Nephron progenitor cell (in vitro differentiated cells): Measurements from ENCODE around the gene LRRC4C.

Experiments used
- DNase-seq: peaks from one replicate; pipeline ENCODE4 v3.0.0; 2021
- H3K27ac Mint-ChIP-seq: 2 replicates; pipeline ENCODE4 v1.8.0; 2021; ENCODE audit warnings: mild to moderate bottlenecking, moderate library complexity, mixed read lengths
- H3K27me3 Mint-ChIP-seq: 2 replicates; pipeline ENCODE4 v1.8.0; 2021; ENCODE audit warnings: mild to moderate bottlenecking, low read depth, mixed read lengths; ENCODE audit not compliant: poor library complexity
- H3K36me3 Mint-ChIP-seq: 2 replicates; pipeline ENCODE4 v1.8.0; 2021; ENCODE audit warnings: low read depth, mixed read lengths
- H3K4me1 Mint-ChIP-seq: 2 replicates; pipeline ENCODE4 v1.8.0; 2021; ENCODE audit warnings: mixed read lengths
- H3K4me3 Mint-ChIP-seq: 2 replicates; pipeline ENCODE4 v1.8.0; 2021; ENCODE audit warnings: mild to moderate bottlenecking, moderate library complexity, mixed read lengths
- H3K9me3 Mint-ChIP-seq: 2 replicates; pipeline ENCODE4 v1.8.0; 2021; ENCODE audit warnings: mild to moderate bottlenecking, moderate library complexity, mixed read lengths
- CTCF ChIP-seq: fragments of 200-600 bp; sonication (generic); IDR thresholded peaks from 2 replicates; pipeline ENCODE4 v1.5.0; 2021; ENCODE audit warnings: antibody characterized with exemption

Gene LRRC4C

GRCh38 chr11:40444151-40444550 lies 1015.3 kb downstream of the LRRC4C start:
- Mint-ChIP-seq H3K36me3 (peaks cover 7% of the 10 kb centered on the region), H3K9me3 (peaks cover 44% of the 10 kb centered on the region), H3K27me3 (no peaks in the 10 kb centered on the region), H3K4me1 (no peaks in the 10 kb centered on the region), H3K27ac (no peak overlapping the region), H3K4me3 (no peak overlapping the region)
- no peak for DNase-seq
- no peak for TF ChIP-seq CTCF

GRCh38 chr11:40435344-40435743 lies 1024.1 kb downstream of the LRRC4C start:
- Mint-ChIP-seq H3K27me3 (peaks cover 2% of the 10 kb centered on the region), H3K4me3 (no peak overlapping the region), H3K4me1 (peaks cover 4% of the 10 kb centered on the region), H3K9me3 (no peaks in the 10 kb centered on the region), H3K27ac (no peak overlapping the region), H3K36me3 (no peaks in the 10 kb centered on the region)
- DNase-seq, result no peak
- no peak for TF ChIP-seq CTCF

DNA sequence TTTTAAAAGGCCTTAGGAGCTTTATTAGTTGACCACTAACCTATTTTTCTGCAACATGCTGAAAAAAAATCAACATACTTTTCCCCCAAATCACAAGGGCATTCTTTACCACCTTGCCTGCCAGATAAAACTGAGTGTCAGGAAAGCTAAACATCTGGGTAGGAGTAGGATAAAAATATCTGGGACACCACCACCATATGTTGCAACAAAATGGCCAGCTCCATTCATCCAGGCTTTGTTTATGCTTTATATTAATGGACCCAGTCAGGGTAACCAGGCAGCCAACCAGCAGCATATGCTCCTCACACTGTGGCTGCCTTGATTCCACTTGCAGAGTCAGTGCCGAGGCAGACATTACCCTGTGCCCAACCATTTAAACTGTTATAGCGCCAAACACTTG lies 1024.5 kb downstream of the LRRC4C start:
- no peak overlapping the region for H3K4me3 Mint-ChIP-seq
- no peak for DNase-seq
- peaks cover 4% of the 10 kb centered on the region for H3K4me1 Mint-ChIP-seq
- no peaks in the 10 kb centered on the region for H3K36me3 Mint-ChIP-seq
- H3K9me3 Mint-ChIP-seq, result no peaks in the 10 kb centered on the region
- peaks cover 2% of the 10 kb centered on the region for H3K27me3 Mint-ChIP-seq
- no peak for TF ChIP-seq CTCF
- H3K27ac Mint-ChIP-seq, result no peak overlapping the region

DNA sequence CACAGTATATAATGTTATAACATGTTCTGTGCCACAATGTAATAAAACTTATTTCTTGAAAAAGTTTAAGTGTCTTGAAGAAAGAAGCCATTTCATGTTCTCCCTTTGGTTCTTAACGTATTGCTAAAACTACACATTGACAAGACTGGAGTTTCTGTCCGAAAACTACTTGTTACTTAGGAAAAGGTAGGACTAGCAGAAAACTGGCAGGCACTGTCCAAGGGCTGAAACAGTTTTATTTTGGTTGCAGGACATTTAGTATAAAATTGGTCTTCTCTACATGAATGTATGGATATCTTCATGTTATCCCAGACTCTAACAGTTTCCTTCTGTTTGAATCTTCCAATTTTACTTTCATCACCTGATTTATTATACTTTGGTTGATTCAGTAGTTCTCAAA lies 1027.1 kb downstream of the LRRC4C start:
- Mint-ChIP-seq H3K9me3 (no peaks in the 10 kb centered on the region), H3K4me1 (peaks cover 4% of the 10 kb centered on the region), H3K4me3 (no peak overlapping the region), H3K27ac (no peak overlapping the region), H3K27me3 (peaks cover under 1% of the 10 kb centered on the region), H3K36me3 (no peaks in the 10 kb centered on the region)
- TF ChIP-seq CTCF, result no peak
- DNase-seq, result no peak

DNA sequence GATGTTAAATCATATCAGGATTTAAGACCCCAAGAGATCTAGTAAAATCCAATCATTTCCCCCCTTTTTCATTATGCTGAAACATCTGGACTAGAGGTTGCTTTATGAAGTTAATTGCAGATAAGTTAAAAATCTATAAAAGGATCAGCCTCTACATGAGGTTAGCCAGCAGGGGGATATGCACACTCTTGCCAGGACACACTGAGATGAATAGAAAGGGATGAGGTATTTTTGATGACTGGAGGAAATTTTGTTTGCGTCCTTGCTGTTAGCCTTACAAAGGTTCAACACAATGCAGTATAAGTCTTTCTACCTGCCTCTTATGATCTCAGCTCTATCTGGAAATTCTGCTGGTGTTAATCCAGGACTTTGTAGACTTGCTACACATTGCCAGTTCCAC lies 1034.3 kb downstream of the LRRC4C start:
- Mint-ChIP-seq H3K4me1 (no peaks in the 10 kb centered on the region), H3K4me3 (no peak overlapping the region), H3K36me3 (no peaks in the 10 kb centered on the region), H3K9me3 (no peaks in the 10 kb centered on the region), H3K27me3 (no peaks in the 10 kb centered on the region), H3K27ac (no peak overlapping the region)
- no peak for DNase-seq
- TF ChIP-seq CTCF, result no peak

DNA sequence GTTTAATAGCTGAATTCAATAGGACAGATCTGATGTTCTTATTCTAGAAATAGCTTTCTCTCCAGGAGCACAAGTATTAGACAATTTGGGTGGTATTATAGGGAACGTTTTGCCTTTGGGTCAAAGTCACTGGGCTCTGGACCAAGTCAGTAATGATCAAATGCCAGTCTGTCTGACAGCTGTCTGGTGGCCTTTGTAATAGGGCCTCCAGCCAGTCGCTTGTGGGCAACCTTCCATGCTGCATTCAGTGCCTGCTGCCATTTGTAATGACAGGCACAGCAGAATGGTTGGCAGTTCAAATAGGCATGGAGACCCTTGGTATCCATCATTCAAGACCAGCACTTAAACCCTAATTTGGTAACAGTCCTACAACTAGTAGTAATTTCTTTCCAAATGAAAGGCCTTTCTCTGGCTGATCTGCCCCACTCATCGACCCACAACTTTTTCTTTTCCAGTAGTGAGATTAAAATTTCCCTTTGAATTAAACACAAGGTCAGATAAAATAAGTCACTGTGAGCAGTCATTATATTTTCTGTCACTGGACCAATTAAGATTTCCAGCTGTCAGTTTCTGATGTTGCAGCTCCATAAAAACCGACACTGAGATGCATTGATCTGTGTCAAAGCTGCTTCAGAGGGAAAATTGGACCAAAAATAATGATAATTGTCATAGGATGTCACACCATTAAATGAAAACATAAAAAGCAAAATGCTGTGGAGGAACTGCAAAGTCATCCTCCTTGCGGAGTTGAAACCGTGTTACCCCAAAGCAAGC lies 1038.1 kb downstream of the LRRC4C start:
- Mint-ChIP-seq H3K27ac (no peak overlapping the region), H3K36me3 (no peaks in the 10 kb centered on the region), H3K4me1 (no peaks in the 10 kb centered on the region), H3K27me3 (no peaks in the 10 kb centered on the region), H3K9me3 (no peaks in the 10 kb centered on the region), H3K4me3 (no peak overlapping the region)
- no peak for TF ChIP-seq CTCF
- DNase-seq, result no peak
